HepG2 (cell line): ENCODE data around the gene MTFR1L. TPM values are rescaled to one million over a fixed set of nuclear protein-coding genes. Genes with fewer than 3 reads are reported as not detected.

Experiments used
- ATAC-seq: fragments of 200-7000 bp; cut with Tn5 transposase; 3 replicates; pipeline ENCODE4 v1.9.1; 2020; ENCODE audit warnings: mild to moderate bottlenecking, moderate library complexity
- BruUV-seq: library from RNA; stranded (reverse); fragments of 400-500 nt; replicated peaks from 2 replicates; lab custom pipeline; 2021; lab: Mats Ljungman, UMichigan
- CTCF ChIA-PET: fragments of 300-600 bp; formaldehyde crosslinking; extraction: SDS; loops from one replicate; lab custom pipeline; 2021; ENCODE audit warnings: low total read pairs, inconsistent platforms, low intra/inter-chr PET ratio; lab: Yijun Ruan, JAX
- POLR2A ChIA-PET: fragments of 350-600 bp; sonication (Branson Sonifier 250); formaldehyde crosslinking; loops from one replicate; lab custom pipeline; 2020; ENCODE audit warnings: antibody characterized with exemption, inconsistent platforms; lab: Yijun Ruan, JAX
- DNase-seq: peaks from one replicate; pipeline ENCODE4 v3.0.0-alpha.2; 2015; ENCODE audit warnings: low spot score
- FAIRE-seq: peaks from 3 replicates; lab custom pipeline; 2011; peaks lifted over from hg19 to GRCh38; lab: Jason Lieb, UNC
- H2AFZ ChIP-seq: one replicate; pipeline ENCODE4 v1.6.1; 2011; ENCODE audit warnings: low read length, inconsistent platforms
- H3K27ac ChIP-seq: fragments of 300-600 bp; 3 replicates; pipeline ENCODE4 v1.8.0; 2011; ENCODE audit warnings: mixed run types, mild to moderate bottlenecking, mixed read lengths, low read length, inconsistent platforms; ENCODE audit not compliant: insufficient read depth; ENCODE audit errors: extremely low read length
- H3K27me3 ChIP-seq, 2 experiments: fragments of 200-600 bp in 1 of 2; 2 replicates in 1 of 2; 3 replicates in 1 of 2; pipeline versions ENCODE4 v1.6.0 to v1.8.0; 2011; ENCODE audit warnings: low read length in 2 of 2, mild to moderate bottlenecking in 2 of 2, moderate library complexity in 2 of 2, inconsistent platforms in 1 of 2; ENCODE audit not compliant: insufficient read depth in 2 of 2, control insufficient read depth in 1 of 2
- H3K36me3 ChIP-seq, 2 experiments: fragments of 200-600 bp in 1 of 2; replicated peaks in 1 of 2; 2 replicates in 1 of 2; 3 replicates in 1 of 2; pipeline versions ENCODE4 v1.5.1 to v1.8.0; 2011; ENCODE audit warnings: low read length in 2 of 2, inconsistent platforms in 1 of 2; ENCODE audit not compliant: insufficient read depth in 2 of 2, control insufficient read depth in 1 of 2
- H3K4me1 ChIP-seq: 2 replicates; pipeline ENCODE4 v1.5.1; 2012; ENCODE audit warnings: low read length, inconsistent platforms; ENCODE audit not compliant: insufficient read depth
- H3K4me2 ChIP-seq: 2 replicates; pipeline ENCODE4 v1.6.0; 2011; ENCODE audit warnings: low read depth, low read length, inconsistent platforms
- H3K4me3 ChIP-seq, 3 experiments: fragments of 200-600 bp in 1 of 3; sonication (generic), shearing (Covaris generic) in 1 of 3; replicated peaks in 1 of 3; 2 replicates each; pipeline ENCODE4 v1.5.1; 2011 to 2016; ENCODE audit warnings: low read length in 3 of 3, inconsistent platforms in 2 of 3, low read depth in 2 of 3, mild to moderate bottlenecking in 2 of 3, control low read depth in 1 of 3, mixed read lengths in 1 of 3; ENCODE audit not compliant: insufficient read depth in 1 of 3
- H3K79me2 ChIP-seq: one replicate; pipeline ENCODE4 v1.6.1; 2011; ENCODE audit warnings: low read length, inconsistent platforms; ENCODE audit not compliant: insufficient read depth
- H3K9ac ChIP-seq: 2 replicates; pipeline ENCODE4 v1.6.0; 2011; ENCODE audit warnings: mild to moderate bottlenecking, low read depth, low read length, inconsistent platforms; ENCODE audit not compliant: insufficient read depth
- H3K9me3 ChIP-seq: 2 replicates; pipeline ENCODE4 v1.5.1; 2012; ENCODE audit warnings: mild to moderate bottlenecking, low read length
- H4K20me1 ChIP-seq: 2 replicates; pipeline ENCODE4 v1.6.0; 2011; ENCODE audit warnings: inconsistent platforms, mild to moderate bottlenecking, low read length, moderate library complexity; ENCODE audit not compliant: insufficient read depth
- CAMTA2 ChIP-seq: sonication (generic); formaldehyde crosslinking; IDR thresholded peaks from 2 replicates; pipeline ENCODE4 v1.4.0; 2020; ENCODE audit warnings: mild to moderate bottlenecking, missing genetic modification reagents, borderline replicate concordance
- HIVEP1 ChIP-seq: sonication (generic); formaldehyde crosslinking; IDR thresholded peaks from 2 replicates; pipeline ENCODE4 v1.4.0; 2020; ENCODE audit warnings: mild to moderate bottlenecking, missing genetic modification reagents
- PREB ChIP-seq: sonication (generic); formaldehyde crosslinking; IDR thresholded peaks from 2 replicates; pipeline ENCODE4 v1.4.0; 2020; ENCODE audit warnings: missing genetic modification reagents
- SCMH1 ChIP-seq: sonication (generic); formaldehyde crosslinking; IDR thresholded peaks from 2 replicates; pipeline ENCODE4 v1.9.0; 2021; ENCODE audit warnings: missing genetic modification reagents, mild to moderate bottlenecking, borderline replicate concordance
- ZBTB38 ChIP-seq: sonication (generic); formaldehyde crosslinking; IDR thresholded peaks from 2 replicates; pipeline ENCODE4 v1.5.1; 2020; ENCODE audit warnings: mild to moderate bottlenecking, missing genetic modification reagents
- ZFP82 ChIP-seq: sonication (generic); formaldehyde crosslinking; IDR thresholded peaks from 2 replicates; pipeline ENCODE4 v1.5.1; 2020; ENCODE audit warnings: mild to moderate bottlenecking, missing genetic modification reagents, borderline replicate concordance
- ZNF720 ChIP-seq: sonication (generic); formaldehyde crosslinking; IDR thresholded peaks from 2 replicates; pipeline ENCODE4 v1.4.0; 2020; ENCODE audit warnings: missing genetic modification reagents
- ZNF83 ChIP-seq: sonication (generic); formaldehyde crosslinking; IDR thresholded peaks from 2 replicates; pipeline ENCODE4 v1.4.0; 2020; ENCODE audit warnings: missing genetic modification reagents, mild to moderate bottlenecking, borderline replicate concordance
- ZNF878 ChIP-seq: sonication (generic); formaldehyde crosslinking; IDR thresholded peaks from 2 replicates; pipeline ENCODE4 v1.8.1; 2023; ENCODE audit warnings: mild to moderate bottlenecking, missing genetic modification reagents, moderate library complexity
- WGBS: methylation state at CpG from one replicate; pipeline ENCODE4 v1.1.6; 2017; ENCODE audit warnings: low lambda C conversion rate; 5-methylcytosine and 5-hydroxymethylcytosine counted together
- in situ Hi-C: cut with HindIII; loops from 2 replicates; pipeline ENCODE4 v1.10.0; 2017; ENCODE audit warnings: low pct_unique_long_range_greater_than_20kb; ENCODE audit not compliant: extremely low pct_ligation_motif_present
- intact Hi-C: fragments of 100-400 bp; cut with micrococcal nuclease; formaldehyde crosslinking; loops from one replicate; pipeline ENCODE4 v1.10.0; 2022; ENCODE audit not compliant: unreplicated experiment
- polyA plus RNA-seq, 8 experiments: library from polyadenylated mRNA; depleted of rRNA in 3 of 8; stranded (reverse) in 7 of 8; unstranded in 1 of 8; fragments of >200 nt; fragmentation: Illumina TruSeq in 4 of 8; extraction: Trizol in 4 of 8; gene quantifications; 2 replicates each; pipeline versions ENCODE4 v1.2.1 to v1.2.3, GENCODE V29; 2011 to 2016; ENCODE audit warnings: low read depth in 4 of 8, missing spikeins in 1 of 8, mixed read lengths in 1 of 8; ENCODE audit not compliant: insufficient read depth in 1 of 8
- total RNA-seq, 5 experiments: library from RNA; depleted of rRNA; stranded (reverse); fragments of >200 nt; fragmentation: Illumina TruSeq; extraction: Trizol; gene quantifications; 2 replicates each; pipeline ENCODE4 v1.2.3, GENCODE V29; 2016; ENCODE audit warnings: low read depth in 1 of 5

MTFR1L gene
- total and polyA plus RNA-seq, 2 of the 13 experiments (the other 11 are each of a cell fraction or from before 2014, with no cell fraction given) = 38.0 to 55.7 TPM

GRCh38 chr1:25875856-25876692, 56.3 kb downstream of the MTFR1L start (continued):
- TF ChIP-seq ZNF878 (no peak), ZNF720 (CRISPR knock-in tag) (no peak), ZFP82 (CRISPR knock-in tag) (0 out of 2 replicates have a peak, but pooled peaks have one; percentile 48), ZNF83 (no peak)

GRCh38 chr1:25876693-25877077, 56.9 kb downstream of the MTFR1L start:
- TF ChIP-seq CAMTA2 (CRISPR knock-in tag) = no peak
- no peak for TF ChIP-seq HIVEP1 (CRISPR knock-in tag)
- TF ChIP-seq SCMH1 (CRISPR knock-in tag) = no peak
- no peak for TF ChIP-seq PREB (CRISPR knock-in tag)
- TF ChIP-seq ZBTB38 = no peak
- TF ChIP-seq, all 625 proteins: peak for 0
- no TSS peak for BruUV-seq
- CTCF ChIA-PET = no interaction called here
- peaks cover 71% of the 10 kb centered on the region for H3K4me1 ChIP-seq
- H3K9me3 ChIP-seq = no peaks in the 10 kb centered on the region
- H3K27me3 ChIP-seq = no peaks in the 10 kb centered on the region; a peak in 1 of 5 replicates
- no peak overlapping the region for H3K27ac ChIP-seq
- DNase-seq (no peak), ATAC-seq (no peak), FAIRE-seq (no peak)
- no peaks in the 10 kb centered on the region for H4K20me1 ChIP-seq
- H3K4me3 ChIP-seq = no peak overlapping the region
- in situ Hi-C loops (no loop called here), intact Hi-C loops (no loop called here)
- WGBS = 89% methylated on average over 2 of the region's 2 CpGs
- no peak overlapping the region for H2AFZ ChIP-seq
- no peaks in the 10 kb centered on the region for H3K36me3 ChIP-seq
- no peak overlapping the region for H3K9ac ChIP-seq
- POLR2A ChIA-PET = interaction anchor here (1.8 kb wide), 1 partner anchor 19 kb away, joined by 7 read pairs; no protein-coding TSS in a partner anchor
- peaks cover 22% of the 10 kb centered on the region for H3K79me2 ChIP-seq
- no peak overlapping the region for H3K4me2 ChIP-seq
